ENCODE results near the gene TOE1.
"Not testable (repeated sequence)": the region's sequence is repeated elsewhere in the genome, so short reads cannot be mapped to it uniquely, and the experiment has no call there.

Gene TOE1

GRCh38 chr1:45356186-45356585 is 16.2 kb downstream of the TOE1 start:
- DNase-seq, result no peak

DNA sequence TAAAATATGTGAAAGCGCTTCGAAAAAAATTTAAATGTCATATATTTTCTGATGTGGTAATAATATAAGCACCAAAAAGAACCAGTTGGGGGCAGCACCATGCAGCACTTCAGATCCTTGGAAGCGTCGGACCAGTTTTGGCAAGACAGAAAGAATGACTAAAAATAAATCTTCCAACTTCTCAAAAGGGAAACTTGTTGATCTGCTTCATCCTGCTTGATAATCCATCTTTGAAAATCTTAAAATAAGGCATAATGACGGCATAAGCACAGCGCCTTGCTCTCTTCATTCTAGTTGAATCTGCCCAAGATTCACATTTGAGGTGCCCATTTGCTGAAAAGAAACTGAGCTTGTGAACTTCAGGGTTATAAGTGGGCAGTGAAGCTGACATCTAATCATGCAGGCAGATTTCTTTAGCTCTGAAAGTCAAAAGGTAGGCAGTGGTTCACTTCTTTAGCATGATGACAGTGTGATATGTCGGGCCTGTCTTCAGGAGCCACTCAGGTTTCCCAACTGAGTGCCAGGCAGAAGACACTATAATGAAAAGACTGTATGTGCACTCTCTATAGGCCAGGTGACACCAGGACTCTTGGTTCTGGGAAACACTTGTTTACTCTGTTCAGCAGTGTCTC is 20.0 kb downstream of the TOE1 start:
- no peak for DNase-seq

- DNase-seq, result not testable (repeated sequence)
Measured at GRCh38 chr1:45360981-45361380, 21.0 kb downstream of the TOE1 start.

GRCh38 chr1:45364294-45364693 is 24.3 kb downstream of the TOE1 start:
- no peak for DNase-seq

- DNase-seq, result no peak
Measured at GRCh38 chr1:45365051-45365450, 25.1 kb downstream of the TOE1 start.

- DNase-seq, result no peak
Measured at GRCh38 chr1:45370575-45370974, 30.6 kb downstream of the TOE1 start.

DNA sequence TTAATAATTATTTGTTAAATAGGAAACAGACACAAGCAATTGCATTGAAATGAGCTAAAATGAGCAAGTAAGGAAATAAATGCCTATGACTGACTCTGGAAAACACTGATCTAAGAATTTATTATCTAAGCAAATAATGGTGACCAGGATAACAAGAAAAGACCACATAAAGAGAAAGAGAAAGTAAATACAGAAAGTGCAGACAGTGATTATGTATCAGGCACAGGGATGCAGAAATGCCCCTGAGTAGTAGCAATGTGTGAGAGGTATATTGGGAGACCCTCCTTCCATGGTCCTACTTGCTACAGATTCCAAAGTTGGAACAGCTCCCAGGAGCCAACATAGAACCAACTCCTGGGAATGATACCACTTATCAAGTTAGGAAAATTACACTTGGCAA is 33.6 kb downstream of the TOE1 start:
- no peak for DNase-seq

DNA sequence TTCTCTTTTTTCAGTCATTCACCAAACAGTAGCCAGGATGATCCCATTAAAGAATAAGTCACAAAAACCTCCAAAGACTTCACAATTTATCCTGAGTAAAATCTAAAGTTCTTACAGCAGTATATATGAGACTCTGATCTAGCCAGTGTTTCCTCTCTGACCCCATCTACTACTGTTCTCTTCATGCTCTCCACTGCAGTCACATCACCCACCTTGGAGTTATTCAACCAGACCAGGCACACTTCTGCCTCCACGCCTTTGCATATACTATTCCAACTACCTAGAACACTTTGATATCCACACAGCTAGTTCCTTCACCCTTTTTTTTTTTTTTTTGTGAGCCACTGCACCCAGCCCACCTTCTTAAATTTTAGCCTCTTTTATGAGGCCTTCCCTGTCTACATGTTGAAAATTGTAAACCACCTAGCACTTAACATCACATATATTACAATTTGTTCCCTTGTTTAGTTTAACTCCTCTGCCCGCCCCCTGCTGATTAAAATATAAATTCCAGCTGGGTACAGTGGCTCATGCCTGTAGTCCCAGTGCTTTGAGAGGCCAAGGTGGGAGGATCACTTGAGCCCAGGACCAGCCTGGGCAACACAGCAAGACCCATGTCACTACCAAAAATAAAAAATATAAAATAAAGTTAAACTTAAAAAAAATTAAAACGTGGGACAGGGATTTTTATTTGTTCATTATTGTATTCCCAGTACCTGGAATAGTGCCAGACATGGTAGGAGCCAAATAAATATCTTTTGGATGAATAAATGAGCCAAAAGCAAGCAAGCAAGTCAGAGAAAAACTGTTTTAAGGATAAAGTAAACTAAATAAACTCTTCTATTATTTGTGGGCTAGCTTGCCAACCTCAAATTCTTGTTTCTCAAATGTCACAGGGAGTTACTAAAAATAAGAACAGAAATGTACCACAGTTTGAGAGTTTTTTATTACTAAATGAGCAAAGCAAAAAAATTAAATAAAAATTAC is 35.4 kb downstream of the TOE1 start:
- DNase-seq, result no peak

DNA sequence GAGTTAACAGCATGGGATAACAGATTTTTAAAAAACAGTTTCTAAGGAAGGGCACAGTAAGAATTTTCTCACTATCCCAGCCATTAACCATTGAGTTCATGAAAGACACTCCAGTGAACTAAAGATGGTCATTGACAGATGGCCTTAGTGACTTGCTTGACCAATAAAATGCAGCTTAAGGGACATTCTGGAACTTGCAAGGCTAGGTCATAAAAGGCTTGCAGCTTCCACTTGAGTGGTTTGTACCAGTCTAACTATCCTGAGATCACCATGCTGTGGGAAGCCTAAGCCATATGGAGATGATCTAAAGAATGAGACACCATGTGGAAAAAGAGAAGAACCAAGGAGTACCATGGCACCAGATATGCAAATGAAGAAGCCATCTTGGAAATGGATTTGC is 38.2 kb downstream of the TOE1 start:
- DNase-seq, result no peak

- DNase-seq, result no peak
Measured at GRCh38 chr1:45379524-45379923, 39.6 kb downstream of the TOE1 start.

GRCh38 chr1:45380125-45380524 is 40.2 kb downstream of the TOE1 start:
- DNase-seq, result no peak

DNA sequence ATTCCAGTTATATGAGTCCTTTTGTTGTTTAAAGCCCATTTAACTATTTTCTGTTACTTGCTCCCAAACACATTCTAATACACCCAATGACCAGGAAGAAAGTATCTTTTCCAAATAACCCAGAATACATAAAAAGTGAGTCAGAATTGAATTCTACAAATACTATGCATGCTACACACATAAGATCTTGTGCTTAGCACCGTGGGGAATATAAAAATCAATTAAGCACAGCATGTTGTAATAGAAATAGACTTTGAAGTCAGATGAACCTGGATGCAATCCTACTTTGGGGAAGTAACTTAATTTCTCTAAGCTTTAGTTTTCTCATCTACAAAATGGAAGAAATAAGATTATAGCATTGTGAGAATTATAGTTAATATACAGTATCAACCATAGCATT is 40.8 kb downstream of the TOE1 start:
- no peak for DNase-seq

DNA sequence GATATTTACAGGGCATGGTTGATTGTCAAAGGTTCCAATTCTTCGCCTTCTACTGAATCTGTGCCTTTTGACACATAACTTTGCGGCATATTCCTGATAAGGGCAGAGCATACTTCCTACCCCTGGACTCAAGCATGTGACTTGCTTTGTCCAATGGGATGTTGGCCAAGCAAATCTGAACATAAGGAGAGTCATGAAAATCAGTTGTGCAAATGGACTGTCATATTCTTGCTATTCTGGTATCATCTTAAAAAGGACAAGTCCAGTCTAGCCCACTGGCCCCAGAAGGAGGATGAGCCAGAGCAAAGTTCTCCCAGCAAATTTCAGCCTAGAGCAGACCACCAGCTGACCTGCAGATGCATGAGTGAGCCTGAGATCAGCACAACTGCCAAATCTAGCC is 41.3 kb downstream of the TOE1 start:
- no peak for DNase-seq

- DNase-seq, result no peak
Measured at GRCh38 chr1:45383191-45383590, 43.2 kb downstream of the TOE1 start.

GRCh38 chr1:45384213-45384612 is 44.2 kb downstream of the TOE1 start:
- not testable (repeated sequence) for DNase-seq

- DNase-seq, result no peak
Measured at GRCh38 chr1:45385302-45385701, 45.3 kb downstream of the TOE1 start.

DNA sequence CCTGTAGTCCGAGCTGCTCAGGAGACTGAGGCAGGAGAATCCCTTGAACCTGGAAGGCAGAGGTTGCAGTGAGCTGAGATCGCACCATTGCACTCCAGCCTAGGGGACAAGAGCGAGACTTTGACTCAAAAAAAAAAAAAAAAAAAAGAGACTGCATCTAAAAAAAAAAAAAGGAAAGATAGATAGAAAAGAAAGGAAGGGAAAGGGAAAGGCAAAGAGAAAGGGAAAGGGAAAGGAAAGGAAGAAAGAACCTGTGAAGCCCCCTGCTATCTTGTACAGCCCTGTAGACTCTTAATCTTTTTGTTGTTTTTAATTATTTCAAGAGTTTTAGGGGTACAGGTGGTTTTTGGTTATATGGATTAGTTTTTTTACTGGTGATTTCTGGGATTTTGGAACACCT is 46.2 kb downstream of the TOE1 start:
- no peak for DNase-seq

All from NCI-H1417 treated with DMSO at 0.1 percent for 48 hours (cell line).